MM.1S (cell line): ENCODE data around the gene TMEM245.

ENCODE experiments used
- EZH2 ChIP-seq: fragments of 300-600 bp; sonication (generic); optimal IDR thresholded peaks from 2 replicates; pipeline ENCODE3; 2017; ENCODE audit warnings: low read depth, mild to moderate bottlenecking, antibody characterized with exemption, low read length, mixed read lengths
- EZH2phosphoT487 ChIP-seq: fragments of 300-600 bp; sonication (generic); IDR thresholded peaks from 2 replicates; pipeline ENCODE4 v1.6.1; 2018; ENCODE audit warnings: antibody characterized with exemption, low read length
- TF ChIP-seq, protein P1 (sequence below): fragments of 300-600 bp; sonication (generic); IDR thresholded peaks from 2 replicates; pipeline ENCODE4 v1.5.1; 2016; ENCODE audit warnings: antibody characterized with exemption, low read length, mixed read lengths

DNA sequence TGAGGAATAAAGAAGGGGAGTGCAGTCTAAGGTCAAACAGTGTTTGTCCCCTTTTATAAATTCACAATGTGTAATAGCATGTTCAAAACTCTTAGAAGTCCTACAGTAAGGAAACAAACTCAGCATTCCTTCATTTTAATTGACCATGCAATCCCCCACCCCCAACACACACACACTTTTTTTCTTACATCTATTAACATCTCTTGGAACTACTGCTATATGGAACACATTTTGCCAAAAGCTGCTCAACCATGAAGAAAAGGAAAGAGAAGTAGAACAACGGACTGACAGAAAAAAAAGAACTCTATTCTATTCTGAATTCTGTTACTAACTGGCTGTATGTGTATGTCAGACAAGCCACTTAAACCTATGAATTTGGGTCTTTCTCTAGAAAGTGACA is 103.6 kb downstream of the TMEM245 start:
- TF ChIP-seq, protein P1, sequence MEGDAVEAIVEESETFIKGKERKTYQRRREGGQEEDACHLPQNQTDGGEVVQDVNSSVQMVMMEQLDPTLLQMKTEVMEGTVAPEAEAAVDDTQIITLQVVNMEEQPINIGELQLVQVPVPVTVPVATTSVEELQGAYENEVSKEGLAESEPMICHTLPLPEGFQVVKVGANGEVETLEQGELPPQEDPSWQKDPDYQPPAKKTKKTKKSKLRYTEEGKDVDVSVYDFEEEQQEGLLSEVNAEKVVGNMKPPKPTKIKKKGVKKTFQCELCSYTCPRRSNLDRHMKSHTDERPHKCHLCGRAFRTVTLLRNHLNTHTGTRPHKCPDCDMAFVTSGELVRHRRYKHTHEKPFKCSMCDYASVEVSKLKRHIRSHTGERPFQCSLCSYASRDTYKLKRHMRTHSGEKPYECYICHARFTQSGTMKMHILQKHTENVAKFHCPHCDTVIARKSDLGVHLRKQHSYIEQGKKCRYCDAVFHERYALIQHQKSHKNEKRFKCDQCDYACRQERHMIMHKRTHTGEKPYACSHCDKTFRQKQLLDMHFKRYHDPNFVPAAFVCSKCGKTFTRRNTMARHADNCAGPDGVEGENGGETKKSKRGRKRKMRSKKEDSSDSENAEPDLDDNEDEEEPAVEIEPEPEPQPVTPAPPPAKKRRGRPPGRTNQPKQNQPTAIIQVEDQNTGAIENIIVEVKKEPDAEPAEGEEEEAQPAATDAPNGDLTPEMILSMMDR = no peak
- TF ChIP-seq EZH2 (no peak), EZH2phosphoT487 (no peak)
